MM.1S (cell line): ENCODE measurements around the gene TXNL4B.

Experiments used
- EZH2 ChIP-seq: fragments of 300-600 bp; sonication (generic); optimal IDR thresholded peaks from 2 replicates; pipeline ENCODE3; 2017; ENCODE audit warnings: low read depth, mild to moderate bottlenecking, antibody characterized with exemption, low read length, mixed read lengths
- TF ChIP-seq, protein P1 (sequence below): fragments of 300-600 bp; sonication (generic); IDR thresholded peaks from 2 replicates; pipeline ENCODE4 v1.5.1; 2016; ENCODE audit warnings: antibody characterized with exemption, low read length, mixed read lengths

GRCh38 chr16:72113616-72113945 lies 20.2 kb upstream of the TXNL4B start:
- TF ChIP-seq, protein P1, sequence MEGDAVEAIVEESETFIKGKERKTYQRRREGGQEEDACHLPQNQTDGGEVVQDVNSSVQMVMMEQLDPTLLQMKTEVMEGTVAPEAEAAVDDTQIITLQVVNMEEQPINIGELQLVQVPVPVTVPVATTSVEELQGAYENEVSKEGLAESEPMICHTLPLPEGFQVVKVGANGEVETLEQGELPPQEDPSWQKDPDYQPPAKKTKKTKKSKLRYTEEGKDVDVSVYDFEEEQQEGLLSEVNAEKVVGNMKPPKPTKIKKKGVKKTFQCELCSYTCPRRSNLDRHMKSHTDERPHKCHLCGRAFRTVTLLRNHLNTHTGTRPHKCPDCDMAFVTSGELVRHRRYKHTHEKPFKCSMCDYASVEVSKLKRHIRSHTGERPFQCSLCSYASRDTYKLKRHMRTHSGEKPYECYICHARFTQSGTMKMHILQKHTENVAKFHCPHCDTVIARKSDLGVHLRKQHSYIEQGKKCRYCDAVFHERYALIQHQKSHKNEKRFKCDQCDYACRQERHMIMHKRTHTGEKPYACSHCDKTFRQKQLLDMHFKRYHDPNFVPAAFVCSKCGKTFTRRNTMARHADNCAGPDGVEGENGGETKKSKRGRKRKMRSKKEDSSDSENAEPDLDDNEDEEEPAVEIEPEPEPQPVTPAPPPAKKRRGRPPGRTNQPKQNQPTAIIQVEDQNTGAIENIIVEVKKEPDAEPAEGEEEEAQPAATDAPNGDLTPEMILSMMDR, result no peak
- no peak for TF ChIP-seq EZH2
